ENCODE measurements around the gene LYST. TPM values are rescaled to one million over a fixed set of nuclear protein-coding genes. Genes with fewer than 3 reads are reported as not detected.

LYST gene
- total and polyA plus RNA-seq, 10 donors, result 9.0 to 169 (median 98.1) TPM

GRCh38 chr1:235784950-235785349 lies 81.8 kb downstream of the LYST start:
- intact Hi-C loops (cut with DNase I; ENCODE audit: low total_unique reads), result no loop called here
- no peak overlapping the region for H3K4me3 ChIP-seq
- 97 to 99% (median 97%) methylated on average over 2 of the region's 2 CpGs for WGBS, 5 donors
- H3K4me1 ChIP-seq, result peaks cover 0 to 14% (median 0%) of the 10 kb centered on the region in 6 donors
- no peak for TF ChIP-seq POLR2A (IDR thresholded peaks at IDR 0.05)
- no peak for TF ChIP-seq POLR2AphosphoS5 (IDR thresholded peaks at IDR 0.05)
- TF ChIP-seq CTCF (IDR thresholded peaks at IDR 0.05 in 8 of 11, conservative IDR thresholded peaks at IDR 0.05 in 3 of 11), result no peak
- H3K36me3 ChIP-seq, result peaks cover 0 to 100% (median 42%) of the 10 kb centered on the region in 6 donors
- H3K27me3 ChIP-seq (replicated peaks in 1 of 7), result no peaks in the 10 kb centered on the region
- H3K27ac ChIP-seq, result no peak overlapping the region
- DNase-seq, result no peak
- H3K9me3 ChIP-seq, result no peaks in the 10 kb centered on the region

GRCh38 chr1:235783148-235783776 lies 83.4 kb downstream of the LYST start:
- WGBS, 5 donors, result 28 to 39% (median 36%) methylated on average over 8 of the region's 8 CpGs
- Histone ChIP-seq H3K9me3 (no peaks in the 10 kb centered on the region), H3K4me1 (peaks cover 0 to 12% (median 0%) of the 10 kb centered on the region in 6 donors), H3K27me3 (replicated peaks in 1 of 7) (no peaks in the 10 kb centered on the region), H3K36me3 (peaks cover 0 to 100% (median 36%) of the 10 kb centered on the region in 6 donors), H3K27ac (no peak overlapping the region), H3K4me3 (no peak overlapping the region)
- DNase-seq, result no peak
- TF ChIP-seq CTCF (IDR thresholded peaks at IDR 0.05 in 8 of 11, conservative IDR thresholded peaks at IDR 0.05 in 3 of 11), result peak in 5 of 11 experiments; percentile 6 to 44 (median 12)
- TF ChIP-seq POLR2AphosphoS5 (IDR thresholded peaks at IDR 0.05), result no peak
- intact Hi-C loops (cut with DNase I; ENCODE audit: low total_unique reads), result no loop called here

- TF ChIP-seq POLR2AphosphoS5 (IDR thresholded peaks at IDR 0.05), result no peak
- TF ChIP-seq CTCF (IDR thresholded peaks at IDR 0.05 in 8 of 11, conservative IDR thresholded peaks at IDR 0.05 in 3 of 11), result no peak
- H3K27me3 ChIP-seq (replicated peaks in 1 of 7), result no peaks in the 10 kb centered on the region
- WGBS, 5 donors, result 92 to 100% (median 96%) methylated on average over 2 of the region's 2 CpGs
- peaks cover 0 to 100% (median 30%) of the 10 kb centered on the region in 6 donors for H3K36me3 ChIP-seq
- H3K9me3 ChIP-seq, result no peaks in the 10 kb centered on the region
- no peak for DNase-seq
- intact Hi-C loops (cut with DNase I; ENCODE audit: low total_unique reads), result no loop called here
- H3K4me3 ChIP-seq, result no peak overlapping the region
- H3K27ac ChIP-seq, result no peak overlapping the region
- H3K4me1 ChIP-seq, result peaks cover 0 to 12% (median 0%) of the 10 kb centered on the region in 6 donors
Measured at GRCh38 chr1:235782601-235783000, 84.1 kb downstream of the LYST start.

GRCh38 chr1:235781807-235782206 lies 84.9 kb downstream of the LYST start:
- Histone ChIP-seq H3K4me1 (peaks cover 0 to 12% (median 0%) of the 10 kb centered on the region in 6 donors), H3K9me3 (no peaks in the 10 kb centered on the region), H3K36me3 (peaks cover 0 to 100% (median 26%) of the 10 kb centered on the region in 6 donors), H3K27ac (no peak overlapping the region), H3K4me3 (no peak overlapping the region), H3K27me3 (replicated peaks in 1 of 7) (no peaks in the 10 kb centered on the region)
- 53 to 88% (median 81%) methylated on average over 2 of the region's 2 CpGs for WGBS, 5 donors
- intact Hi-C loops (cut with DNase I; ENCODE audit: low total_unique reads), result no loop called here
- TF ChIP-seq CTCF (IDR thresholded peaks at IDR 0.05 in 8 of 11, conservative IDR thresholded peaks at IDR 0.05 in 3 of 11) (no peak), POLR2A (IDR thresholded peaks at IDR 0.05) (no peak)
- DNase-seq, result no peak

Data from spleen (tissue), 11 donors.